H1 (cell line): ENCODE measurements around the gene EXOG. TPM values are rescaled to one million over a fixed set of nuclear protein-coding genes. Genes with fewer than 3 reads are reported as not detected.

ENCODE experiments used
- CTCF ChIA-PET: fragments of 300-600 bp; sonication (Branson Sonifier 250); formaldehyde crosslinking; loops from one replicate; lab custom pipeline; 2021; ENCODE audit not compliant: partially characterized antibody; lab: Charles Lee
- POLR2A ChIA-PET: fragments of 300-600 bp; sonication (Branson Sonifier 250); formaldehyde crosslinking; loops from one replicate; lab custom pipeline; 2021; ENCODE audit warnings: inconsistent platforms; ENCODE audit not compliant: partially characterized antibody; lab: Charles Lee
- DNase-seq, 2 experiments: peaks; one replicate each; pipeline versions ENCODE4 v3.0.0 to v3.0.0-alpha.2; 2010 to 2022; ENCODE audit warnings: low spot score in 2 of 2, low read depth in 1 of 2, mixed read lengths in 1 of 2
- FAIRE-seq: peaks from 2 replicates; lab custom pipeline; 2011; peaks lifted over from hg19 to GRCh38; lab: Jason Lieb, UNC
- H2AFZ ChIP-seq: 2 replicates; pipeline ENCODE4 v1.8.1; 2012; ENCODE audit warnings: low read length, inconsistent platforms
- H2AK5ac ChIP-seq: 2 replicates; pipeline ENCODE4 v1.6.1; 2013; ENCODE audit warnings: low read depth, low read length
- H2BK120ac ChIP-seq: replicated peaks from 2 replicates; pipeline ENCODE3; 2013; ENCODE audit warnings: low read depth, low read length, inconsistent platforms
- H2BK12ac ChIP-seq: 2 replicates; pipeline ENCODE4 v1.6.1; 2013; ENCODE audit warnings: low read depth, low read length
- H2BK15ac ChIP-seq: 2 replicates; pipeline ENCODE4 v1.6.1; 2013; ENCODE audit warnings: low read length
- H2BK20ac ChIP-seq: 2 replicates; pipeline ENCODE4 v1.6.1; 2013; ENCODE audit warnings: low read length
- H2BK5ac ChIP-seq: 2 replicates; pipeline ENCODE4 v1.6.1; 2013; ENCODE audit warnings: low read depth, low read length
- H3K14ac ChIP-seq: 2 replicates; pipeline ENCODE4 v1.6.1; 2013; ENCODE audit warnings: inconsistent platforms; ENCODE audit not compliant: insufficient read length
- H3K18ac ChIP-seq: 2 replicates; pipeline ENCODE4 v1.6.1; 2013; ENCODE audit warnings: low read length; ENCODE audit errors: extremely low read depth
- H3K23ac ChIP-seq: 2 replicates; pipeline ENCODE4 v1.6.1; 2013; ENCODE audit warnings: inconsistent platforms; ENCODE audit not compliant: insufficient read length
- H3K23me2 ChIP-seq: 2 replicates; pipeline ENCODE4 v1.6.1; 2013; ENCODE audit warnings: low read depth, low read length
- H3K27ac ChIP-seq: 2 replicates; pipeline ENCODE4 v1.6.1; 2011; ENCODE audit warnings: low read depth, low read length, inconsistent platforms
- H3K27me3 ChIP-seq, 4 experiments: replicated peaks in 1 of 4; 1 replicate in 1 of 4; 2 replicates in 3 of 4; pipeline versions ENCODE4 v1.6.1 to v1.8.1; 2011 to 2013; ENCODE audit warnings: low read length in 3 of 4, mild to moderate bottlenecking in 3 of 4, inconsistent platforms in 2 of 4, mixed read lengths in 2 of 4, moderate library complexity in 1 of 4; ENCODE audit not compliant: control insufficient read depth in 3 of 4, insufficient read depth in 3 of 4; ENCODE audit errors: extremely low read depth in 1 of 4
- H3K36me3 ChIP-seq, 4 experiments: 2 replicates each; pipeline versions ENCODE4 v1.6.1 to v1.8.1; 2011 to 2013; ENCODE audit warnings: mild to moderate bottlenecking in 4 of 4, low read length in 3 of 4, moderate library complexity in 2 of 4, control low read depth in 1 of 4, inconsistent platforms in 1 of 4; ENCODE audit not compliant: insufficient read depth in 4 of 4, control insufficient read depth in 2 of 4
- H3K4ac ChIP-seq: replicated peaks from 2 replicates; pipeline ENCODE3; 2013; ENCODE audit warnings: low read length, low read depth, mixed read lengths, inconsistent platforms; ENCODE audit not compliant: insufficient read length
- H3K4me1 ChIP-seq, 4 experiments: replicated peaks in 1 of 4; 1 replicate in 1 of 4; 2 replicates in 3 of 4; pipeline versions ENCODE4 v1.6.1 to v1.8.1; 2011 to 2013; ENCODE audit warnings: low read length in 3 of 4, inconsistent platforms in 2 of 4, mixed read lengths in 1 of 4; ENCODE audit not compliant: insufficient read depth in 4 of 4, control insufficient read depth in 3 of 4
- H3K4me2 ChIP-seq, 2 experiments: 2 replicates each; pipeline versions ENCODE4 v1.6.1 to v1.8.1; 2011 to 2013; ENCODE audit warnings: low read depth in 2 of 2, low read length in 2 of 2, control low read depth in 1 of 2, inconsistent platforms in 1 of 2, mild to moderate bottlenecking in 1 of 2; ENCODE audit not compliant: insufficient read depth in 1 of 2
- H3K4me3 ChIP-seq, 4 experiments: fragments of 200-600, 300-600 bp in 1 of 4; sonication (generic), shearing (Covaris generic), sonication (Bioruptor Twin) in 1 of 4; 2 replicates each; pipeline versions ENCODE4 v1.5.1 to v1.8.1; 2011 to 2016; ENCODE audit warnings: low read length in 4 of 4, low read depth in 3 of 4, control low read depth in 2 of 4, inconsistent platforms in 2 of 4, mild to moderate bottlenecking in 2 of 4, mixed read lengths in 1 of 4, moderate library complexity in 1 of 4; ENCODE audit not compliant: insufficient read depth in 2 of 4; ENCODE audit errors: extremely low read depth in 1 of 4
- H3K56ac ChIP-seq: replicated peaks from 2 replicates; pipeline ENCODE3; 2013; ENCODE audit warnings: low read depth, mild to moderate bottlenecking, mixed read lengths, low read length, inconsistent platforms; ENCODE audit not compliant: insufficient read length
- H3K79me1 ChIP-seq: 2 replicates; pipeline ENCODE4 v1.6.1; 2013; ENCODE audit warnings: low read depth, low read length, control low read depth
- H3K79me2 ChIP-seq, 2 experiments: 2 replicates each; pipeline versions ENCODE4 v1.6.1 to v1.8.1; 2012 to 2013; ENCODE audit warnings: low read length in 2 of 2, mild to moderate bottlenecking in 2 of 2, inconsistent platforms in 1 of 2; ENCODE audit not compliant: insufficient read depth in 2 of 2, control insufficient read depth in 1 of 2
- H3K9ac ChIP-seq, 4 experiments: replicated peaks in 1 of 4; 1 replicate in 1 of 4; 2 replicates in 3 of 4; pipeline versions ENCODE4 v1.6.1 to v1.8.1; 2011 to 2013; ENCODE audit warnings: low read depth in 3 of 4, low read length in 3 of 4, control low read depth in 2 of 4, mild to moderate bottlenecking in 2 of 4, moderate library complexity in 2 of 4, inconsistent platforms in 1 of 4; ENCODE audit errors: extremely low read depth in 1 of 4
- H3K9me3 ChIP-seq, 2 experiments: 2 replicates each; pipeline versions ENCODE4 v1.6.1 to v1.8.1; 2012 to 2013; ENCODE audit warnings: mild to moderate bottlenecking in 2 of 2, moderate library complexity in 2 of 2, control low read depth in 1 of 2, inconsistent platforms in 1 of 2, low read depth in 1 of 2, low read length in 1 of 2, mixed read lengths in 1 of 2; ENCODE audit not compliant: insufficient read depth in 2 of 2
- H4K20me1 ChIP-seq, 2 experiments: replicated peaks in 1 of 2; 2 replicates each; pipeline versions ENCODE3 to v1.8.1; 2011 to 2013; ENCODE audit warnings: inconsistent platforms in 2 of 2, low read length in 2 of 2, mild to moderate bottlenecking in 1 of 2; ENCODE audit not compliant: insufficient read depth in 2 of 2, control insufficient read depth in 1 of 2
- H4K5ac ChIP-seq: 2 replicates; pipeline ENCODE4 v1.6.1; 2013; ENCODE audit warnings: low read length, low read depth, mixed read lengths, inconsistent platforms; ENCODE audit not compliant: insufficient read length
- H4K8ac ChIP-seq: 2 replicates; pipeline ENCODE4 v1.8.0; 2013; ENCODE audit warnings: mild to moderate bottlenecking, moderate library complexity, low read length, inconsistent platforms; ENCODE audit not compliant: insufficient read depth; ENCODE audit errors: extremely low read depth
- H4K91ac ChIP-seq: replicated peaks from 2 replicates; pipeline ENCODE3; 2013; ENCODE audit warnings: low read length, mixed read lengths, inconsistent platforms; ENCODE audit not compliant: insufficient read length
- CBX5 ChIP-seq: fragments of 300-800, 300-1000 bp; sonication (generic); IDR thresholded peaks from 2 replicates; pipeline ENCODE4 v1.7.1; 2016; ENCODE audit warnings: antibody characterized with exemption, low read length, low read depth
- EZH2 ChIP-seq: fragments of 200-600 bp; sonication (generic); IDR thresholded peaks from 2 replicates; pipeline ENCODE4 v1.7.1; 2012; ENCODE audit warnings: low read depth, mild to moderate bottlenecking, moderate library complexity, low read length, inconsistent platforms; ENCODE audit not compliant: severe bottlenecking
- GABPA ChIP-seq: IDR thresholded peaks from 2 replicates; pipeline ENCODE4 v1.6.1; 2011; ENCODE audit warnings: mild to moderate bottlenecking, low read length, moderate library complexity, borderline replicate concordance; ENCODE audit not compliant: insufficient read depth
- HDAC2 ChIP-seq, 2 experiments: fragments of 300-600 bp in 1 of 2; sonication (generic) in 1 of 2; IDR thresholded peaks; 2 replicates each; pipeline ENCODE4 v1.6.1; 2011 to 2012; ENCODE audit warnings: low read depth in 2 of 2, low read length in 2 of 2, mild to moderate bottlenecking in 2 of 2, moderate library complexity in 2 of 2, borderline replicate concordance in 1 of 2, inconsistent platforms in 1 of 2
- JUND ChIP-seq: IDR thresholded peaks from 2 replicates; pipeline ENCODE4 v1.6.1; 2011; ENCODE audit warnings: mild to moderate bottlenecking, improper control_type of control experiment, low read length
- RBBP5 ChIP-seq: IDR thresholded peaks from 2 replicates; pipeline ENCODE4 v1.7.1; 2012; ENCODE audit warnings: low read depth, mild to moderate bottlenecking, inconsistent platforms, low read length, moderate library complexity, borderline replicate concordance
- RNF2 ChIP-seq: fragments of 200-900, 300-1000 bp; sonication (generic); IDR thresholded peaks from 2 replicates; pipeline ENCODE4 v1.7.1; 2016; ENCODE audit warnings: borderline replicate concordance, low read depth, mild to moderate bottlenecking, antibody characterized with exemption, low read length; ENCODE audit not compliant: poor library complexity, severe bottlenecking; ENCODE audit errors: missing control alignments
- SP4 ChIP-seq: IDR thresholded peaks from 2 replicates; pipeline ENCODE4 v1.6.1; 2012; ENCODE audit warnings: low read length, inconsistent platforms
- WGBS, 2 experiments: shearing (Covaris generic) in 1 of 2; methylation state at CpG; one replicate each; pipeline versions ENCODE4 v1.1.6 to v1.1.7; 2013 to 2015; ENCODE audit warnings: low lambda C conversion rate in 2 of 2, mixed read lengths in 2 of 2, inconsistent platforms in 1 of 2, low coverage in 1 of 2, missing lambda C conversion rate in 1 of 2; ENCODE audit not compliant: insufficient replicate concordance in 2 of 2, insufficient coverage in 1 of 2, insufficient read length in 1 of 2; ENCODE audit errors: extremely low coverage in 1 of 2, missing lambda C conversion rate in 1 of 2; 5-methylcytosine and 5-hydroxymethylcytosine counted together
- polyA plus RNA-seq, 7 experiments: library from polyadenylated mRNA; depleted of rRNA in 3 of 7; stranded (reverse) in 5 of 7; unstranded in 2 of 7; fragments of >200 nt in 5 of 7; fragments of 200-250 nt in 2 of 7; gene quantifications; 1 replicate in 5 of 7; 2 replicates in 1 of 7; 4 replicates in 1 of 7; pipeline versions ENCODE4 v1.2.1 to v1.2.3, GENCODE V29; 2011 to 2013; ENCODE audit warnings: missing spikeins in 2 of 7, mixed read lengths in 2 of 7
- total RNA-seq: library from RNA; stranded (reverse); fragmentation: NEBNext Ultra II Directional; extraction: Animal tissue kit (Norgen Biotek cat#: 25700); gene quantifications from 2 replicates; pipeline ENCODE4 v1.2.1, GENCODE V29; 2021

The EXOG gene
- total and polyA plus RNA-seq, 2 of the 8 experiments (the other 6 are each of a cell fraction or from before 2014, with no cell fraction given), result 7.2 to 12.9 TPM

- Histone ChIP-seq H3K23me2 (no peaks in the 10 kb centered on the region), H3K9me3 (peaks cover 0 to 5% of the 10 kb centered on the region in 2 experiments; a peak in 1 of 4 replicates), H2AFZ (no peak overlapping the region), H3K4ac (no peak overlapping the region), H2BK12ac (no peak overlapping the region), H2BK15ac (no peak overlapping the region), H3K79me1 (no peaks in the 10 kb centered on the region), H4K20me1 (no peaks in the 10 kb centered on the region), H3K18ac (no peak overlapping the region), H2AK5ac (no peak overlapping the region), H3K4me1 (peaks cover 0 to 5% (median 1%) of the 10 kb centered on the region in 4 experiments; a peak in 1 of 7 replicates), H2BK5ac (no peak overlapping the region), H3K9ac (no peak overlapping the region), H2BK20ac (no peak overlapping the region), H3K27ac (no peak overlapping the region), H3K36me3 (peaks cover 0 to 3% (median 0%) of the 10 kb centered on the region in 4 experiments; a peak in 2 of 8 replicates), H3K27me3 (no peaks in the 10 kb centered on the region), H2BK120ac (no peak overlapping the region), H4K91ac (no peak overlapping the region), H3K79me2 (no peaks in the 10 kb centered on the region), H3K23ac (no peak overlapping the region), H3K56ac (no peak overlapping the region), H4K5ac (no peak overlapping the region), H3K14ac (no peak overlapping the region), H3K4me2 (no peak overlapping the region), H3K4me3 (no peak overlapping the region), H4K8ac (no peak overlapping the region)
- FAIRE-seq (no peak), DNase-seq (no peak)
- ChIA-PET POLR2A (interaction anchor here (0.8 kb wide), 1 partner anchor 10 kb away, joined by 4 read pairs; no protein-coding TSS in a partner anchor), CTCF (interaction anchor here (1.4 to 2.5 kb wide), 3 partner anchors 13 to 98 kb away, joined by 3 to 5 read pairs (median 5); no protein-coding TSS in a partner anchor)
- TF ChIP-seq CBX5 (no peak), RNF2 (no peak), GABPA (no peak), SP4 (no peak), RBBP5 (no peak), EZH2 (no peak), HDAC2 (IDR thresholded peaks at IDR 0.05; ENCODE audit: borderline replicate concordance in 1 of 2, low read depth in 2 of 2, low read length in 2 of 2) (no peak), JUND (no peak)
- 91% methylated on average over 6 of the region's 6 CpGs; no CpG with 5 or more reads in 1 of the 2 experiments for WGBS, 2 experiments
These were observed 56.2 kb downstream of the EXOG start for GRCh38 chr3:38552364-38552763.
